Neural progenitor cell (in vitro differentiated cells): ENCODE data around the gene TMEM203.

ENCODE experiments used
- EZH2 ChIP-seq: fragments of 200-600 bp; sonication (generic); IDR thresholded peaks from 2 replicates; pipeline ENCODE4 v1.6.1; 2017; ENCODE audit warnings: antibody characterized with exemption, mild to moderate bottlenecking, moderate library complexity
- TF ChIP-seq, protein P1 (sequence below): fragments of 200-600 bp; sonication (generic); IDR thresholded peaks from 2 replicates; pipeline ENCODE4 v1.5.1; 2017; ENCODE audit warnings: antibody characterized with exemption, mild to moderate bottlenecking

DNA sequence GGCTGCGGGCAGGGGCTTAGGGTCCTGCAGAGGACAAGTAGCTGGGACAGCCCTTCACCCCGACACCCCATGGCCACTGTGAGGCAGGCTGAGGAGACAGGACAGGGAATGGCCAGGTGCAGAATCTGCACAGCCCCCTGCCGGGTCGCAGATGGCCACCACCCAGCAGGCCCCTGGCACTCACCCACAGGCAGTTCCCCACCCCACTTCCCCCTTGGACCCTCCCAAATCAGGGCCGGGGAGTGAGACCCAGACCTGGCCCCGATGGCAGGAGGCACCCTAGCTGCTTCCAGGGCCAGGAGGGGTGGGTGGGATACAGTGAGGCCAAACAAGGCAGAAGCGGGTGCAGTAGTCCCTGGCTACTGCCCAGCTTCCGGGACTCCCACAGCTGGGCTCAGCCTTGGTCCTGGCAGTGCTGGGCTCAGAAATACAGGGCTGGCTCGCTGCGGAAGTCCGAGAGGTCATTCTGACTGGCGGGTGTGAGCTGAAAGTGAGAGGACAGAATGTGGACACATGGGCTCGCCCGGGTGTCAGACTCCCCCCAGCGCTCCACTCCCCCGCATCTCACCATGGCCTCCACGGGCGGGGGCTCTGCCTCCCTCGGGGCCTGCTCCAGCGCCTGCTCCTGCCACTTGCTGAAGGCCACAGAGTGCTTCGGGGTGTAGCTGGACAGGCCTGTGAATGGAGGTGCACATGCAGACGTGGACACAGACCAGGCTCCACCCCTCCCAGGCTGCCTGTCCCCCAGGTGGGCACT lies 13.6 kb downstream of the TMEM203 start:
- TF ChIP-seq, protein P1, sequence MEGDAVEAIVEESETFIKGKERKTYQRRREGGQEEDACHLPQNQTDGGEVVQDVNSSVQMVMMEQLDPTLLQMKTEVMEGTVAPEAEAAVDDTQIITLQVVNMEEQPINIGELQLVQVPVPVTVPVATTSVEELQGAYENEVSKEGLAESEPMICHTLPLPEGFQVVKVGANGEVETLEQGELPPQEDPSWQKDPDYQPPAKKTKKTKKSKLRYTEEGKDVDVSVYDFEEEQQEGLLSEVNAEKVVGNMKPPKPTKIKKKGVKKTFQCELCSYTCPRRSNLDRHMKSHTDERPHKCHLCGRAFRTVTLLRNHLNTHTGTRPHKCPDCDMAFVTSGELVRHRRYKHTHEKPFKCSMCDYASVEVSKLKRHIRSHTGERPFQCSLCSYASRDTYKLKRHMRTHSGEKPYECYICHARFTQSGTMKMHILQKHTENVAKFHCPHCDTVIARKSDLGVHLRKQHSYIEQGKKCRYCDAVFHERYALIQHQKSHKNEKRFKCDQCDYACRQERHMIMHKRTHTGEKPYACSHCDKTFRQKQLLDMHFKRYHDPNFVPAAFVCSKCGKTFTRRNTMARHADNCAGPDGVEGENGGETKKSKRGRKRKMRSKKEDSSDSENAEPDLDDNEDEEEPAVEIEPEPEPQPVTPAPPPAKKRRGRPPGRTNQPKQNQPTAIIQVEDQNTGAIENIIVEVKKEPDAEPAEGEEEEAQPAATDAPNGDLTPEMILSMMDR, result no peak
- TF ChIP-seq EZH2, result no peak
